MM.1S (cell line): ENCODE measurements around the gene PRKAR2B.

ENCODE experiments used
- CTCF ChIP-seq: fragments of 300-600 bp; sonication (generic); IDR thresholded peaks from 2 replicates; pipeline ENCODE4 v1.5.1; 2016; ENCODE audit warnings: antibody characterized with exemption, low read length, mixed read lengths
- EZH2 ChIP-seq: fragments of 300-600 bp; sonication (generic); optimal IDR thresholded peaks from 2 replicates; pipeline ENCODE3; 2017; ENCODE audit warnings: low read depth, mild to moderate bottlenecking, antibody characterized with exemption, low read length, mixed read lengths

GRCh38 chr7:106999023-106999422 lies 45.5 kb upstream of the PRKAR2B start:
- TF ChIP-seq CTCF: no peak
- no peak for TF ChIP-seq EZH2
